ENCODE results near the gene CEACAM19. TPM values are rescaled to one million over a fixed set of nuclear protein-coding genes. Genes with fewer than 3 reads are reported as not detected.

CEACAM19 gene
- total and polyA plus RNA-seq, 2 of the 4 experiments (the other 2 are of a cell fraction), result 0.72 to 9.3 TPM

DNA sequence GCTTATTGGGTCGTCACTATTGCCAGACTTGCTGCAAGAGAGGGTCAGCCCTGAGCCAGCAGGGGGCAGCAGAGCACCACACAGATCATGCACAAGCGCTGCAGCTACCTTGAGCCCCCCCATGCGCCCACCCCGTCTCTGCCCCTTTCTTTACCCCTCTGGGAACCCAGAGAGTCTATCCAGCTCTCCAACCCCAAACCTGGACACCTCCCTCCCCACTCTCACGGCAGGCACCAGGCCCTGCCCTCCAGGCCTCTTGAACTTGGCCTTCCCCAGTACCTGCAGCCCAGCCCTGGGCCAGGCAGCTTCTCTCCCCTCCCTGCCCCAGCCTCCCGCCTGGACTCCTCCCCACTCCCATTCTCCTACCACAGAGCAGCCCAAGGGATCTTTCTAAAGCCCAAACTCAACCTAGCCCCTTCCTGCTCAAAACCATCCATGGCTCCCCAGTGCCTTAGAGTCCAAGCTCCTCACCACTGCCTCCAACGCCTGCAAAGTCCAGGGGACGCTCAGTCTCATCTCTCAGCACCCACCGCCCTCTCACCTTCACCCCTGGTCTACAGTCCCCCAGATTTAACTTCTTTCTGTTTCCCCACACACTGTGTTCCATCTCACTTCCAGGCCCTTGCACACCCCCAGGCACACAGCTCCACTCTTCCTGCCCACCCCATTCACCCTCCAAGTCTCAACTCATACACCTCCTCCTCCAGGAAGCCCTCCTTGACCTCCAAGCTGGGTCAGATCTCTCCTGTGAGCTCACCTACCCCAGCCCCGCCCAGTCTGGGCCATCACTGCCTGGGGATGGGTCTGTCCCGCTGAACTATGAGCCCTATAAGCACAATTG is 18.2 kb downstream of the CEACAM19 start (continued):
- no peak for TF ChIP-seq MAFK (IDR thresholded peaks at IDR 0.05; ENCODE audit: low read depth, low read length)
- TF ChIP-seq MAZ (IDR thresholded peaks at IDR 0.05; ENCODE audit: borderline replicate concordance, low read depth, low read length), result 0 out of 2 replicates have a peak, but pooled peaks have one; percentile 26

DNA sequence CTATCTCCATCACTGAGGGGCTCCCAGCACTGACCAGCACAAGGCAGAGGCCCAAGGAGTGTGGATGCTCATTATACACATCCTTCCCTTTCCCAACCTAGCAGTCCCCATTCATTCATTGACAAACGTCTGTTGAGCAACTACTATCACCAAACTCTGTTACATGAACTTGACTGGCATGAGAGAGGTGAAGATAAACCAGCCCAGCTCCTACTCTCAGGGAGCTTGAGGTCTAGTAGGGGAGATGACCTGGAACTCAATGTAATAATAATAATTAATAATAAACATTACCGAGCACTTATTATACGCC is 18.8 kb downstream of the CEACAM19 start:
- Histone ChIP-seq H3K27ac (ENCODE audit: insufficient read depth, low read length) (no peak overlapping the region), H4K5ac (ENCODE audit: low read depth, low read length) (no peak overlapping the region), H2BK120ac (ENCODE audit: low read depth, low read length) (peak overlapping the region; percentile 71), H3K27me3 (ENCODE audit: control insufficient read depth, insufficient read depth, low read length) (no peaks in the 10 kb centered on the region), H2BK5ac (ENCODE audit: low read depth, low read length, poor library complexity, severe bottlenecking) (no peak overlapping the region), H2AK9ac (replicated peaks; ENCODE audit: low read depth, low read length, poor library complexity) (peak overlapping the region; percentile 1), H3K36me3 (ENCODE audit: control insufficient read depth, insufficient read depth, low read length) (no peaks in the 10 kb centered on the region), H3K79me1 (ENCODE audit: low read depth in 1 of 2, low read length in 2 of 2) (0 out of 4 replicates have a peak, but pooled peaks cover 0 to 3% of the 10 kb centered on the region in 2 experiments), H4K20me1 (ENCODE audit: insufficient read depth, low read length) (no peaks in the 10 kb centered on the region), H2BK20ac (ENCODE audit: low read depth, low read length) (peak overlapping the region; percentile 63; the same call in 1 of the 2 replicates), H2BK15ac (ENCODE audit: low read depth, low read length) (peak overlapping the region; percentile 54; the same call in 1 of the 3 replicates), H3K56ac (ENCODE audit: extremely low read depth, insufficient read depth, low read length) (no peak overlapping the region), H4K91ac (ENCODE audit: insufficient read depth, low read depth, low read length) (peak overlapping the region; percentile 9; the same call in 1 of the 2 replicates), H3K23ac (ENCODE audit: low read depth, low read length) (no peak overlapping the region), H4K8ac (ENCODE audit: low read depth in 2 of 2, low read length in 2 of 2) (0 out of 4 replicates have a peak overlapping the region, but pooled peaks of 1 of the 2 experiments have one; percentile 3), H3K4me3 (ENCODE audit: insufficient read depth, low read depth, low read length) (no peak overlapping the region), H3K4me2 (ENCODE audit: low read depth, low read length) (no peak overlapping the region), H3K9ac (ENCODE audit: low read depth, low read length) (no peak overlapping the region), H3K18ac (ENCODE audit: low read depth, low read length) (no peak overlapping the region), H3K4ac (ENCODE audit: low read depth, low read length) (peak overlapping the region; percentile 52), H2AFZ (replicated peaks; ENCODE audit: low read length, poor library complexity) (no peak overlapping the region), H3K4me1 (ENCODE audit: control insufficient read depth, insufficient read depth, low read length) (peaks cover 6% of the 10 kb centered on the region), H2AK5ac (ENCODE audit: low read depth, low read length) (peak overlapping the region; percentile 78), H3K9me3 (ENCODE audit: control insufficient read depth, insufficient read depth, low read length) (no peaks in the 10 kb centered on the region), H3K9me1 (ENCODE audit: insufficient read depth, low read length) (peaks cover 4% of the 10 kb centered on the region; the same call in 1 of the 2 replicates), H3K14ac (replicated peaks; ENCODE audit: low read depth, low read length) (no peak overlapping the region)
- in situ Hi-C loops (cut with MboI; ENCODE audit: low sequenced_read_pairs) (no loop called here), dilution Hi-C loops (cut with HindIII; ENCODE audit: low sequenced_read_pairs, unreplicated experiment) (no loop called here), intact Hi-C loops (cut with micrococcal nuclease) (no loop called here)
- ChIA-PET CTCF (interaction anchor here (1.0 to 2.3 kb wide), 5 partner anchors 28 to 97 kb away, joined by 3 to 8 read pairs (median 5); no protein-coding TSS in a partner anchor), POLR2A (ENCODE audit: unreplicated experiment) (no interaction called here)
- BruUV-seq (replicated peaks), result no TSS peak
- DNase-seq (no peak), ATAC-seq (ENCODE audit: low read depth) (no peak)
- no CpG with 5 or more reads among the region's 3 CpGs for WGBS, 2 experiments (ENCODE audit: extremely low coverage in 2 of 2, insufficient read length in 1 of 2)
- TF ChIP-seq BHLHE40 (IDR thresholded peaks at IDR 0.05; ENCODE audit: low read depth, low read length), result no peak
- TF ChIP-seq, protein P1, sequence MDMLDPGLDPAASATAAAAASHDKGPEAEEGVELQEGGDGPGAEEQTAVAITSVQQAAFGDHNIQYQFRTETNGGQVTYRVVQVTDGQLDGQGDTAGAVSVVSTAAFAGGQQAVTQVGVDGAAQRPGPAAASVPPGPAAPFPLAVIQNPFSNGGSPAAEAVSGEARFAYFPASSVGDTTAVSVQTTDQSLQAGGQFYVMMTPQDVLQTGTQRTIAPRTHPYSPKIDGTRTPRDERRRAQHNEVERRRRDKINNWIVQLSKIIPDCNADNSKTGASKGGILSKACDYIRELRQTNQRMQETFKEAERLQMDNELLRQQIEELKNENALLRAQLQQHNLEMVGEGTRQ (IDR thresholded peaks at IDR 0.05; ENCODE audit: low read depth, low read length), result no peak
- no peak for TF ChIP-seq RCOR1 (IDR thresholded peaks at IDR 0.05; ENCODE audit: insufficient replicate concordance, low read length)

All from IMR-90 (cell line).